Measurements from ENCODE around the gene GARS1. TPM values are rescaled to one million over a fixed set of nuclear protein-coding genes. Genes with fewer than 3 reads are reported as not detected.
"Not testable (repeated sequence)": the region's sequence is repeated elsewhere in the genome, so short reads cannot be mapped to it uniquely, and the experiment has no call there.

GARS1 gene
- total and polyA plus RNA-seq, 9 of the 15 experiments (the other 6 are each of a cell fraction or from before 2014, with no cell fraction given) = 142 to 769 (median 272) TPM

GRCh38 chr7:30570238-30570637 lies 24.4 kb upstream of the GARS1 start:
- in situ Hi-C loops (cut with MboI); H3K9ac ChIP-seq (ENCODE audit: insufficient read depth in 1 of 2, low read depth in 2 of 2, low read length in 2 of 2): not testable (repeated sequence)
- POLR2A ChIA-PET = interaction anchor here (0.8 kb wide), 1 partner anchor 294 kb away, joined by 3 read pairs; no protein-coding TSS in a partner anchor

More at GRCh38 chr7:30570238-30570637, 24.4 kb upstream of the GARS1 start:
- FAIRE-seq; H3K36me3 ChIP-seq (ENCODE audit: control insufficient read depth, insufficient read depth, low read length); H3K9me1 ChIP-seq (ENCODE audit: control insufficient read depth, insufficient read depth, low read length); H3K27ac ChIP-seq (ENCODE audit: extremely low read depth, low read depth, low read length); H3K27me3 ChIP-seq (ENCODE audit: control insufficient read depth in 2 of 2, insufficient read depth in 2 of 2, low read length in 2 of 2); H3K4me1 ChIP-seq (replicated peaks in 1 of 2; ENCODE audit: control insufficient read depth in 2 of 2, insufficient read depth in 2 of 2, low read length in 2 of 2); H3K79me2 ChIP-seq (ENCODE audit: control insufficient read depth, insufficient read depth, low read length); H3K4me2 ChIP-seq (ENCODE audit: insufficient read depth, low read length); CTCF ChIA-PET (ENCODE audit: low intra/inter-chr PET ratio); H2AFZ ChIP-seq (ENCODE audit: low read depth, low read length); DNase-seq (ENCODE audit: extremely low read depth in 1 of 4, low spot score in 3 of 4); ATAC-seq; intact Hi-C loops (cut with micrococcal nuclease); BruUV-seq (replicated peaks); H3K4me3 ChIP-seq; H3K9me3 ChIP-seq (replicated peaks; ENCODE audit: control insufficient read depth, insufficient read depth, low read depth, low read length); H4K20me1 ChIP-seq (replicated peaks; ENCODE audit: control insufficient read depth, insufficient read depth, low read length): not testable (repeated sequence)
- 84% methylated on average over 4 of the region's 4 CpGs for WGBS (ENCODE audit: insufficient coverage, low coverage, missing lambda C conversion rate)
- peak; percentile 49 for TF ChIP-seq NFYB (IDR thresholded peaks at IDR 0.05; ENCODE audit: extremely low read depth, insufficient read length)
- TF ChIP-seq ZBTB33 (CRISPR knock-in tag; IDR thresholded peaks at IDR 0.05) = 0 out of 2 replicates have a peak, but pooled peaks have one; percentile 18
- TF ChIP-seq ASH1L (IDR thresholded peaks at IDR 0.05; ENCODE audit: borderline replicate concordance, low read depth, partially characterized antibody) = peak; percentile 75
- peak; percentile 50; the same call in 1 of the 2 replicates for TF ChIP-seq CC2D1A (IDR thresholded peaks at IDR 0.05)
- peak; percentile 75 for TF ChIP-seq ZNF316 (IDR thresholded peaks at IDR 0.05)
- TF ChIP-seq, protein P1, sequence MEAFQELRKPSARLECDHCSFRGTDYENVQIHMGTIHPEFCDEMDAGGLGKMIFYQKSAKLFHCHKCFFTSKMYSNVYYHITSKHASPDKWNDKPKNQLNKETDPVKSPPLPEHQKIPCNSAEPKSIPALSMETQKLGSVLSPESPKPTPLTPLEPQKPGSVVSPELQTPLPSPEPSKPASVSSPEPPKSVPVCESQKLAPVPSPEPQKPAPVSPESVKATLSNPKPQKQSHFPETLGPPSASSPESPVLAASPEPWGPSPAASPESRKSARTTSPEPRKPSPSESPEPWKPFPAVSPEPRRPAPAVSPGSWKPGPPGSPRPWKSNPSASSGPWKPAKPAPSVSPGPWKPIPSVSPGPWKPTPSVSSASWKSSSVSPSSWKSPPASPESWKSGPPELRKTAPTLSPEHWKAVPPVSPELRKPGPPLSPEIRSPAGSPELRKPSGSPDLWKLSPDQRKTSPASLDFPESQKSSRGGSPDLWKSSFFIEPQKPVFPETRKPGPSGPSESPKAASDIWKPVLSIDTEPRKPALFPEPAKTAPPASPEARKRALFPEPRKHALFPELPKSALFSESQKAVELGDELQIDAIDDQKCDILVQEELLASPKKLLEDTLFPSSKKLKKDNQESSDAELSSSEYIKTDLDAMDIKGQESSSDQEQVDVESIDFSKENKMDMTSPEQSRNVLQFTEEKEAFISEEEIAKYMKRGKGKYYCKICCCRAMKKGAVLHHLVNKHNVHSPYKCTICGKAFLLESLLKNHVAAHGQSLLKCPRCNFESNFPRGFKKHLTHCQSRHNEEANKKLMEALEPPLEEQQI (IDR thresholded peaks at IDR 0.05) = peak; percentile 43; the same call in 1 of the 2 replicates
- TF ChIP-seq C11orf30 (IDR thresholded peaks at IDR 0.05; ENCODE audit: low read depth) = peak; percentile 38
